OCI-LY7 (cell line): ENCODE data around the gene UGDH. TPM values are rescaled to one million over a fixed set of nuclear protein-coding genes. Genes with fewer than 3 reads are reported as not detected.

Experiments used
- BruUV-seq: library from RNA; stranded (reverse); fragments of 400-500 nt; replicated peaks from 2 replicates; lab custom pipeline; 2021; lab: Mats Ljungman, UMichigan
- CTCF ChIA-PET: fragments of 300-600 bp; sonication (Branson Sonifier 250); formaldehyde crosslinking; loops from one replicate; lab custom pipeline; 2022; ENCODE audit warnings: antibody characterized with exemption; ENCODE audit not compliant: unreplicated experiment; lab: Charles Lee
- POLR2A ChIA-PET: fragments of 300-600 bp; sonication (Branson Sonifier 250); formaldehyde crosslinking; loops from one replicate; lab custom pipeline; 2022; ENCODE audit warnings: antibody characterized with exemption; lab: Charles Lee
- DNase-seq: peaks from one replicate; pipeline ENCODE4 v3.0.0-alpha.2; 2015; ENCODE audit warnings: low spot score
- H2AFZ ChIP-seq: fragments of 200-600 bp; sonication (generic), shearing (Covaris generic); 2 replicates; pipeline ENCODE4 v1.6.1; 2014; ENCODE audit warnings: mild to moderate bottlenecking, antibody characterized with exemption, low read length, moderate library complexity
- H3K27ac ChIP-seq: fragments of 200-600 bp; sonication (generic); 2 replicates; pipeline ENCODE4 v1.5.1; 2014; ENCODE audit warnings: mixed run types, low read depth, mild to moderate bottlenecking, moderate library complexity, low read length, inconsistent platforms; ENCODE audit not compliant: poor library complexity, severe bottlenecking
- H3K36me3 ChIP-seq: fragments of 200-600 bp; sonication (generic); 2 replicates; pipeline ENCODE4 v1.6.1; 2014; ENCODE audit warnings: mild to moderate bottlenecking, antibody characterized with exemption, low read length, moderate library complexity, mixed read lengths; ENCODE audit not compliant: insufficient read depth
- H3K4me1 ChIP-seq: fragments of 200-600 bp; sonication (generic); 2 replicates; pipeline ENCODE4 v1.5.1; 2014; ENCODE audit warnings: mild to moderate bottlenecking, low read length; ENCODE audit not compliant: insufficient read depth, poor library complexity, severe bottlenecking
- H3K4me2 ChIP-seq: fragments of 200-600 bp; sonication (generic); 2 replicates; pipeline ENCODE4 v1.6.1; 2014; ENCODE audit warnings: mild to moderate bottlenecking, low read length
- H3K4me3 ChIP-seq: fragments of 200-600 bp; sonication (generic); 2 replicates; pipeline ENCODE4 v1.5.1; 2014; ENCODE audit warnings: mild to moderate bottlenecking, low read depth, low read length; ENCODE audit not compliant: poor library complexity, severe bottlenecking
- H3K79me2 ChIP-seq: fragments of 200-600 bp; sonication (generic); 2 replicates; pipeline ENCODE4 v1.6.1; 2016; ENCODE audit warnings: low read depth, mild to moderate bottlenecking, low read length, moderate library complexity, mixed read lengths; ENCODE audit not compliant: insufficient read depth
- H3K9me2 ChIP-seq: fragments of 200-600 bp; sonication (generic); 2 replicates; pipeline ENCODE4 v1.6.1; 2016; ENCODE audit warnings: mild to moderate bottlenecking, low read length, mixed read lengths; ENCODE audit not compliant: insufficient read depth
- H3K9me3 ChIP-seq: fragments of 200-600 bp; sonication (generic); 2 replicates; pipeline ENCODE4 v1.6.1; 2014; ENCODE audit warnings: mild to moderate bottlenecking, mixed run types, low read length, mixed read lengths
- H4K20me1 ChIP-seq: fragments of 200-600 bp; sonication (generic); 2 replicates; pipeline ENCODE4 v1.6.1; 2014; ENCODE audit warnings: mild to moderate bottlenecking, antibody characterized with exemption, low read length, moderate library complexity, mixed read lengths; ENCODE audit not compliant: insufficient read depth
- CTCF ChIP-seq: fragments of 200-600 bp; sonication (generic); conservative IDR thresholded peaks from 2 replicates; pipeline ENCODE4 v1.5.1; 2014; ENCODE audit warnings: mild to moderate bottlenecking, antibody characterized with exemption, low read length, moderate library complexity, mixed read lengths
- EZH2phosphoT487 ChIP-seq: fragments of 200-600 bp; sonication (generic); IDR thresholded peaks from 2 replicates; pipeline ENCODE4 v1.6.1; 2018; ENCODE audit warnings: low read depth, borderline replicate concordance, mild to moderate bottlenecking, mixed run types, antibody characterized with exemption, low read length, moderate library complexity, mixed read lengths
- intact Hi-C: fragments of 100-400 bp; cut with micrococcal nuclease; formaldehyde crosslinking; loops from one replicate; pipeline ENCODE4 v1.10.0; 2022; ENCODE audit not compliant: unreplicated experiment
- total RNA-seq, 2 experiments: library from RNA; depleted of rRNA in 1 of 2; stranded (reverse); fragments of >200 nt in 1 of 2; shearing (Covaris generic) in 1 of 2; gene quantifications; 2 replicates each; pipeline ENCODE4 v1.2.3, GENCODE V29; 2014 to 2022

The UGDH gene
- total RNA-seq, 2 experiments from 2014 or later: 8.1 to 33.6 TPM

- Histone ChIP-seq H3K9me3 (no peaks in the 10 kb centered on the region), H3K36me3 (no peaks in the 10 kb centered on the region), H2AFZ (no peak overlapping the region), H3K27ac (no peak overlapping the region), H3K9me2 (no peaks in the 10 kb centered on the region), H3K4me1 (no peaks in the 10 kb centered on the region), H3K4me2 (no peak overlapping the region), H3K4me3 (no peak overlapping the region), H3K79me2 (no peaks in the 10 kb centered on the region), H4K20me1 (no peaks in the 10 kb centered on the region)
- intact Hi-C loops: no loop called here
- ChIA-PET CTCF (no interaction called here), POLR2A (interaction anchor here (0.6 to 1.1 kb wide), 4 partner anchors 13 to 466 kb away, joined by 3 to 4 read pairs (median 3); no protein-coding TSS in a partner anchor)
- no peak for DNase-seq
- BruUV-seq: no TSS peak
- TF ChIP-seq CTCF (no peak), EZH2phosphoT487 (no peak)
Observed at GRCh38 chr4:39542611-39543012, 15.4 kb upstream of the UGDH start.

- H3K79me2 ChIP-seq: no peaks in the 10 kb centered on the region
- H2AFZ ChIP-seq: no peak overlapping the region
- no peak overlapping the region for H3K27ac ChIP-seq
- ChIA-PET CTCF (no interaction called here), POLR2A (interaction anchor here (0.6 to 1.1 kb wide), 3 partner anchors 12 to 467 kb away, joined by 3 read pairs; no protein-coding TSS in a partner anchor)
- no peak for DNase-seq
- intact Hi-C loops: no loop called here
- H4K20me1 ChIP-seq: no peaks in the 10 kb centered on the region
- BruUV-seq: no TSS peak
- H3K4me3 ChIP-seq: no peak overlapping the region
- H3K4me1 ChIP-seq: no peaks in the 10 kb centered on the region
- TF ChIP-seq CTCF: no peak
- no peak for TF ChIP-seq EZH2phosphoT487
- H3K36me3 ChIP-seq: no peaks in the 10 kb centered on the region
- H3K4me2 ChIP-seq: no peak overlapping the region
- no peaks in the 10 kb centered on the region for H3K9me3 ChIP-seq
- H3K9me2 ChIP-seq: no peaks in the 10 kb centered on the region
Observed at GRCh38 chr4:39541987-39542610, 14.9 kb upstream of the UGDH start.

DNA sequence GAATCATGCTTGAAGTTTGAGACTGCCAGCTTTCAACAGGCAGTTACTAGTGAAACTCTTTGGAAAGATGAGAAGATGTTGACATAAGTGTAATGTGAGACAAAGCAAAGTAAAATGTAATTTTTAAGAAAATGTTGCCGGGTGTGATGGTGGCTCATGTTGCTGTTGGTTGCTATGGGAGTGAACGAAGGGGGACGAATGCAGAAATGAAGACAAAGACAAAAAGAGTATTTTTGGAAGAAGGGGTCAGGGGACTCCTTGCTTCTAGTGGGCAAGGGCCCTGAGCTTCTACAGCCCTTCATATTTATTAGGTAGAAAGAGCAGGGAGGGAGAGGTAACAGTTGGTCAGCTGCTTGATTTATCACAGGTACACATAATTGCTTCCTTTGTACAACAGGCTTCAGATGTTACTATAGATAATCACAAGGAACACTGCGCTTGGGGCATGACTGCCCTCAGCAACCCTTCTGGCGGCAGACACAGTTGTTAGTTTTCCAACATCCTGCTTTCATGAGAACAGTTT is 11.9 kb upstream of the UGDH start:
- Histone ChIP-seq H2AFZ (no peak overlapping the region), H3K4me1 (no peaks in the 10 kb centered on the region), H4K20me1 (no peaks in the 10 kb centered on the region), H3K4me3 (no peak overlapping the region), H3K9me2 (no peaks in the 10 kb centered on the region), H3K9me3 (no peaks in the 10 kb centered on the region), H3K4me2 (no peak overlapping the region), H3K36me3 (no peaks in the 10 kb centered on the region), H3K27ac (no peak overlapping the region), H3K79me2 (no peaks in the 10 kb centered on the region)
- intact Hi-C loops: no loop called here
- BruUV-seq: no TSS peak
- ChIA-PET CTCF (no interaction called here), POLR2A (interaction anchor here (1.3 kb wide), 1 partner anchor 13 kb away, joined by 3 read pairs; no protein-coding TSS in a partner anchor)
- no peak for DNase-seq
- no peak for TF ChIP-seq CTCF
- TF ChIP-seq EZH2phosphoT487: no peak
